Upper lobe of left lung (tissue), 4 donors: ENCODE measurements around the gene GRIK2.

Experiments used
- EP300 ChIP-seq, 4 donors: sonication (generic); formaldehyde crosslinking; IDR thresholded peaks; one replicate each; pipeline ENCODE4 v1.5.1; 2017; ENCODE audit warnings: antibody characterized with exemption in 4 of 4, control low read depth in 2 of 4
- POLR2A ChIP-seq, 4 donors: fragments of 450-650 bp; IDR thresholded peaks; one replicate each; pipeline ENCODE4 v1.5.1; 2016 to 2017; ENCODE audit warnings: antibody characterized with exemption in 4 of 4, mild to moderate bottlenecking in 2 of 4
- TF ChIP-seq, protein P1 (sequence below), 6 experiments: fragments of 450-650 bp in 4 of 6; fragments of 200-600 bp in 2 of 6; sonication (generic) in 2 of 6; IDR thresholded peaks; one replicate each; pipeline ENCODE4 v1.5.1; 2016 to 2019; ENCODE audit warnings: antibody characterized with exemption in 6 of 6

GRCh38 chr6:101558712-101559111 lies 165.2 kb downstream of the GRIK2 start:
- TF ChIP-seq, protein P1, sequence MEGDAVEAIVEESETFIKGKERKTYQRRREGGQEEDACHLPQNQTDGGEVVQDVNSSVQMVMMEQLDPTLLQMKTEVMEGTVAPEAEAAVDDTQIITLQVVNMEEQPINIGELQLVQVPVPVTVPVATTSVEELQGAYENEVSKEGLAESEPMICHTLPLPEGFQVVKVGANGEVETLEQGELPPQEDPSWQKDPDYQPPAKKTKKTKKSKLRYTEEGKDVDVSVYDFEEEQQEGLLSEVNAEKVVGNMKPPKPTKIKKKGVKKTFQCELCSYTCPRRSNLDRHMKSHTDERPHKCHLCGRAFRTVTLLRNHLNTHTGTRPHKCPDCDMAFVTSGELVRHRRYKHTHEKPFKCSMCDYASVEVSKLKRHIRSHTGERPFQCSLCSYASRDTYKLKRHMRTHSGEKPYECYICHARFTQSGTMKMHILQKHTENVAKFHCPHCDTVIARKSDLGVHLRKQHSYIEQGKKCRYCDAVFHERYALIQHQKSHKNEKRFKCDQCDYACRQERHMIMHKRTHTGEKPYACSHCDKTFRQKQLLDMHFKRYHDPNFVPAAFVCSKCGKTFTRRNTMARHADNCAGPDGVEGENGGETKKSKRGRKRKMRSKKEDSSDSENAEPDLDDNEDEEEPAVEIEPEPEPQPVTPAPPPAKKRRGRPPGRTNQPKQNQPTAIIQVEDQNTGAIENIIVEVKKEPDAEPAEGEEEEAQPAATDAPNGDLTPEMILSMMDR (IDR thresholded peaks at IDR 0.05): no peak
- TF ChIP-seq POLR2A (IDR thresholded peaks at IDR 0.05) (no peak), EP300 (IDR thresholded peaks at IDR 0.05) (no peak)
